ENCODE measurements around the gene LCORL. TPM values are rescaled to one million over a fixed set of nuclear protein-coding genes. Genes with fewer than 3 reads are reported as not detected.

Gene LCORL
- total and polyA plus RNA-seq, 2 donors from 2014 or later: 2.8 to 13.7 TPM

DNA sequence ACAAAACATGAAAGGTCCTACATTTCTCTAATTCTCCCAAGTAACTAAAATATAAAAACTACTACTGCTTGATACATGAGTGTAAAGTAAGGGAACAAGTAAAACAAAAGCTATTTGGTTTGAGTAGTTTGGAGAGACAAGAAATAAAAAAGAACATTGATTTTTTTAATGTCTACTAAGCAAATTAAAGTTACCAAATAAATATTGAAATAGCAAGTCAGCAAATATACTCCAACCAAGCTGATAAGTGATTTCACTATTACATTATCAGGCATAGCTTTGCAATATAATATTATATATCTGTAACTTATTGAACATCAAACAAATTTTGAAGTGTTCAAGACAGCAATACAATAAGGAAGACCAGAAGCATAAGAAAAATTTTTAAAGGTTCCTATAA lies 60.3 kb downstream of the LCORL start:
- Histone ChIP-seq H3K27me3 (ENCODE audit: control insufficient read depth, insufficient read depth, low read length) (no peaks in the 10 kb centered on the region), H3K27ac (ENCODE audit: low read depth in 2 of 2, low read length in 2 of 2) (no peak overlapping the region), H3K4me3 (ENCODE audit: low read length in 3 of 3) (no peak overlapping the region), H3K36me3 (ENCODE audit: control insufficient read depth in 2 of 3, insufficient read depth in 3 of 3, low read length in 3 of 3) (no peaks in the 10 kb centered on the region), H3K4me1 (ENCODE audit: control insufficient read depth in 2 of 3, insufficient read depth in 2 of 3, low read depth in 1 of 3, low read length in 3 of 3) (no peaks in the 10 kb centered on the region), H3K9me3 (ENCODE audit: control insufficient read depth in 2 of 3, insufficient read depth in 1 of 3, low read length in 3 of 3) (no peaks in the 10 kb centered on the region), H3K9ac (ENCODE audit: low read length in 3 of 3) (no peak overlapping the region)
- intact Hi-C loops (cut with DNase I): no loop called here
- peak; percentile 21 for FAIRE-seq
- DNase-seq: no peak
- TF ChIP-seq, protein P1, sequence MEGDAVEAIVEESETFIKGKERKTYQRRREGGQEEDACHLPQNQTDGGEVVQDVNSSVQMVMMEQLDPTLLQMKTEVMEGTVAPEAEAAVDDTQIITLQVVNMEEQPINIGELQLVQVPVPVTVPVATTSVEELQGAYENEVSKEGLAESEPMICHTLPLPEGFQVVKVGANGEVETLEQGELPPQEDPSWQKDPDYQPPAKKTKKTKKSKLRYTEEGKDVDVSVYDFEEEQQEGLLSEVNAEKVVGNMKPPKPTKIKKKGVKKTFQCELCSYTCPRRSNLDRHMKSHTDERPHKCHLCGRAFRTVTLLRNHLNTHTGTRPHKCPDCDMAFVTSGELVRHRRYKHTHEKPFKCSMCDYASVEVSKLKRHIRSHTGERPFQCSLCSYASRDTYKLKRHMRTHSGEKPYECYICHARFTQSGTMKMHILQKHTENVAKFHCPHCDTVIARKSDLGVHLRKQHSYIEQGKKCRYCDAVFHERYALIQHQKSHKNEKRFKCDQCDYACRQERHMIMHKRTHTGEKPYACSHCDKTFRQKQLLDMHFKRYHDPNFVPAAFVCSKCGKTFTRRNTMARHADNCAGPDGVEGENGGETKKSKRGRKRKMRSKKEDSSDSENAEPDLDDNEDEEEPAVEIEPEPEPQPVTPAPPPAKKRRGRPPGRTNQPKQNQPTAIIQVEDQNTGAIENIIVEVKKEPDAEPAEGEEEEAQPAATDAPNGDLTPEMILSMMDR (IDR thresholded peaks at IDR 0.05; ENCODE audit: borderline replicate concordance, extremely low read depth, insufficient read depth): no peak

DNA sequence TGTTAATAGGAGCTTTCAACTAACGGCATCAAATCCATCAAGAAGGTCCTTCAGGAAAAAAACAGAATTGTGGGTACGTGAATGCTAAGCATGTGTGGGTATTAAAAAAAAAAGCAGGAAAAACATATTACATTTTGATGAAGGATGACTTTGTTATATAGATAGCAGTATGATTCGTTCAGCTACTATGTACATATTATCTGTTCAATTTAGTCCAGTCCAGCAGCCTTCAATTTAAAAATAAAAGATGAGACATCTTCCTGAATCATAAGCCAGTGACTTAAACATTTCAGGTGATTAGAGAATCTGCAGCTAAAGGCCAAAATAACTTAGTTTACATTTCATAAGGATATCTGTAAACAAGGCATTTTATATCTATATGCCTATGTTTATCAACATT lies 63.4 kb downstream of the LCORL start:
- FAIRE-seq (no peak), DNase-seq (no peak)
- Histone ChIP-seq H3K27ac (ENCODE audit: low read depth in 2 of 2, low read length in 2 of 2) (no peak overlapping the region), H3K4me3 (ENCODE audit: low read length in 3 of 3) (no peak overlapping the region), H3K27me3 (ENCODE audit: control insufficient read depth, insufficient read depth, low read length) (no peaks in the 10 kb centered on the region), H3K9me3 (ENCODE audit: control insufficient read depth in 2 of 3, insufficient read depth in 1 of 3, low read length in 3 of 3) (no peaks in the 10 kb centered on the region), H3K9ac (ENCODE audit: low read length in 3 of 3) (no peak overlapping the region), H3K36me3 (ENCODE audit: control insufficient read depth in 2 of 3, insufficient read depth in 3 of 3, low read length in 3 of 3) (no peaks in the 10 kb centered on the region), H3K4me1 (ENCODE audit: control insufficient read depth in 2 of 3, insufficient read depth in 2 of 3, low read depth in 1 of 3, low read length in 3 of 3) (no peaks in the 10 kb centered on the region)
- intact Hi-C loops (cut with DNase I): no loop called here
- TF ChIP-seq, protein P1 (IDR thresholded peaks at IDR 0.05; ENCODE audit: borderline replicate concordance, extremely low read depth, insufficient read depth): no peak

DNA sequence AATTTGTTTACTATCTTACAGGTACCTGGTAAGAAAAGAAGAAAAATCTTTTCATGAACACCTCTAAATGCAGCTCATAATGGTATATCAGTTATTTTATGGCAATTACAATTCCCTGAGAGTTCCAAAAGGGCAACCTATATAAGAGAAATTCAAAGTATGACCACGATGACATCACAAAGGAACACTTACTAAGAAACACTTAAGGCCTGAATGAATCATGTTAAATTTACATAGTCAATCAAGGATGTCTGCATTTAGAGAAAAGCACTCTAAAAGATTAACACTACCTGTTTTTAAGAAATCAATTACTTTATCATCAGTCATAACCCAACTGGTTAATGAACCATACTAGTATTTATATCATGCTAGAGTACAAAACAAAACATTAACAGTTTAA lies 63.9 kb downstream of the LCORL start:
- Histone ChIP-seq H3K9ac (ENCODE audit: low read length in 3 of 3) (no peak overlapping the region), H3K4me3 (ENCODE audit: low read length in 3 of 3) (no peak overlapping the region), H3K9me3 (ENCODE audit: control insufficient read depth in 2 of 3, insufficient read depth in 1 of 3, low read length in 3 of 3) (no peaks in the 10 kb centered on the region), H3K27me3 (ENCODE audit: control insufficient read depth, insufficient read depth, low read length) (no peaks in the 10 kb centered on the region), H3K27ac (ENCODE audit: low read depth in 2 of 2, low read length in 2 of 2) (no peak overlapping the region), H3K4me1 (ENCODE audit: control insufficient read depth in 2 of 3, insufficient read depth in 2 of 3, low read depth in 1 of 3, low read length in 3 of 3) (no peaks in the 10 kb centered on the region), H3K36me3 (ENCODE audit: control insufficient read depth in 2 of 3, insufficient read depth in 3 of 3, low read length in 3 of 3) (no peaks in the 10 kb centered on the region)
- intact Hi-C loops (cut with DNase I): no loop called here
- DNase-seq (no peak), FAIRE-seq (no peak)
- TF ChIP-seq, protein P1 (IDR thresholded peaks at IDR 0.05; ENCODE audit: borderline replicate concordance, extremely low read depth, insufficient read depth): no peak

DNA sequence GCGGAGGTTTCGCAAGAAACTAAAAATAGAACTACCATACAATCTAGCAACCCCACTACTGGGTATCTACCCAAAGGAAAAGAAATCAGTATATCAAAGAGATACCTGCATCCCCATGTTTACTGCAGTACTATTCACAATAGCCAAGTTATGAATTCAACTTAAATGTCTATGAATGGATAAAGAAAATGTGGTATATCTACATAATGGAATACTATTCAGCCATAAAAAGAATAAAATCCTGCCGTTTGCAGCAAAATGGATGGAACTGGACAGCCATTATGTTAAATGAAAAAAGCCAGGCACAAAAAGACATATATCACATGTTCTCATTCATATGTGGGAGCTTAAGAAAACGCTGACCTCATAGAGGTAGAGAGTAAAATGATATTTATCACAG lies 65.3 kb downstream of the LCORL start:
- FAIRE-seq: no peak
- Histone ChIP-seq H3K36me3 (ENCODE audit: control insufficient read depth in 2 of 3, insufficient read depth in 3 of 3, low read length in 3 of 3) (no peaks in the 10 kb centered on the region), H3K4me3 (ENCODE audit: low read length in 3 of 3) (no peak overlapping the region), H3K9ac (ENCODE audit: low read length in 3 of 3) (no peak overlapping the region), H3K4me1 (ENCODE audit: control insufficient read depth in 2 of 3, insufficient read depth in 2 of 3, low read depth in 1 of 3, low read length in 3 of 3) (no peaks in the 10 kb centered on the region), H3K27me3 (ENCODE audit: control insufficient read depth, insufficient read depth, low read length) (no peaks in the 10 kb centered on the region), H3K9me3 (ENCODE audit: control insufficient read depth in 2 of 3, insufficient read depth in 1 of 3, low read length in 3 of 3) (no peaks in the 10 kb centered on the region), H3K27ac (ENCODE audit: low read depth in 2 of 2, low read length in 2 of 2) (no peak overlapping the region)
- no peak for DNase-seq
- intact Hi-C loops (cut with DNase I): no loop called here
- TF ChIP-seq, protein P1 (IDR thresholded peaks at IDR 0.05; ENCODE audit: borderline replicate concordance, extremely low read depth, insufficient read depth): no peak
